ENCODE measurements around the gene DCDC1. TPM values are rescaled to one million over a fixed set of nuclear protein-coding genes. Genes with fewer than 3 reads are reported as not detected.

The DCDC1 gene
- total RNA-seq, 4 donors from 2014 or later = not detected

- H3K27ac ChIP-seq = no peak overlapping the region
- no peaks in the 10 kb centered on the region for H3K27me3 ChIP-seq
- no peaks in the 10 kb centered on the region for H3K9me3 ChIP-seq
- intact Hi-C loops (cut with DNase I) = no loop called here
- DNase-seq = no peak
- no peaks in the 10 kb centered on the region for H3K36me3 ChIP-seq
- TF ChIP-seq, protein P1, sequence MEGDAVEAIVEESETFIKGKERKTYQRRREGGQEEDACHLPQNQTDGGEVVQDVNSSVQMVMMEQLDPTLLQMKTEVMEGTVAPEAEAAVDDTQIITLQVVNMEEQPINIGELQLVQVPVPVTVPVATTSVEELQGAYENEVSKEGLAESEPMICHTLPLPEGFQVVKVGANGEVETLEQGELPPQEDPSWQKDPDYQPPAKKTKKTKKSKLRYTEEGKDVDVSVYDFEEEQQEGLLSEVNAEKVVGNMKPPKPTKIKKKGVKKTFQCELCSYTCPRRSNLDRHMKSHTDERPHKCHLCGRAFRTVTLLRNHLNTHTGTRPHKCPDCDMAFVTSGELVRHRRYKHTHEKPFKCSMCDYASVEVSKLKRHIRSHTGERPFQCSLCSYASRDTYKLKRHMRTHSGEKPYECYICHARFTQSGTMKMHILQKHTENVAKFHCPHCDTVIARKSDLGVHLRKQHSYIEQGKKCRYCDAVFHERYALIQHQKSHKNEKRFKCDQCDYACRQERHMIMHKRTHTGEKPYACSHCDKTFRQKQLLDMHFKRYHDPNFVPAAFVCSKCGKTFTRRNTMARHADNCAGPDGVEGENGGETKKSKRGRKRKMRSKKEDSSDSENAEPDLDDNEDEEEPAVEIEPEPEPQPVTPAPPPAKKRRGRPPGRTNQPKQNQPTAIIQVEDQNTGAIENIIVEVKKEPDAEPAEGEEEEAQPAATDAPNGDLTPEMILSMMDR (IDR thresholded peaks at IDR 0.05) = no peak
- TF ChIP-seq POLR2A (IDR thresholded peaks at IDR 0.05) = no peak
- H3K4me1 ChIP-seq = no peaks in the 10 kb centered on the region
- 32 to 34% methylated on average over 4 of the region's 4 CpGs for WGBS, 2 donors
- no peak overlapping the region for H3K4me3 ChIP-seq
Observed at GRCh38 chr11:31110830-31111229, 258.7 kb downstream of the DCDC1 start.

DNA sequence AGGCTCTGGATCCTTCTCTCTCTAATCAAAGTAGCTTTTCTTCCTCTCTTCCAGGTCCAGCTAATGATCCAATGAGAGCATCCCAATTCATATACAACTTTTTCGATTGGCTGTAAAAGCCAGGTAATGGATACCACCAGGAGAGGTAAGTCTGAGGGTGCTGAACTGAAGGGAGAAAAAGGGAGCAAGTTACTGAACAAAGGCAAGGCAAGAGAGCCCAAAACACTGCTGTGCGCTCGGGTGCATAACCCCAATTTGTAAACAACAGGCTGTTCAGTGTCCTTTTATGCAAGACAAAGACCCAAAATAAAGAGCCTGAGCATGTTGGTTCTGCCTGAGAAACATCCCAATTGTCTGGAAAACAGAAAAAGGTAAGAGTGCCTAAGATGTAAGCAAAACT is 260.1 kb downstream of the DCDC1 start:
- WGBS, 2 donors = 71 to 93% methylated on average over 3 of the region's 3 CpGs

DNA sequence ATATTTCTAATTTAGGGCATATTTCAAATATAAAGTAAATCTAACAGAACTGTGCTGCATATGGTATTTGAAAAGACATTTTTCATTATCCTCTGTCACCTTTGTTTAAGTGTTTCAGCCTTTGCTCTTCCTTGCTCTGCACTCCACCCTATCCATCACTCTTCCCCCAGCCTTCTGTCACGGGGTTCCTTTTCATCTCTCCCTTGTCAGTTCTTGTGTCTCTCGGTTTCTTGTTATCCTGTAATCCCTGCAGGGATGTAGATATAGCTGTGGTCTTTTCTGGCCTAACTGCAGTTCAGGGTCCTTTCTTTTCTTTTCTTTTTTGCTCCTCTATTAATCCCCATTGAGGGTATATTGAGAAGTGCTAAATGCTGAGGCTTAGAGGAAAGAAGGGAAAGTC is 261.9 kb downstream of the DCDC1 start:
- H3K27ac ChIP-seq = no peak overlapping the region
- no peaks in the 10 kb centered on the region for H3K27me3 ChIP-seq
- TF ChIP-seq, protein P1 (IDR thresholded peaks at IDR 0.05) = no peak
- TF ChIP-seq POLR2A (IDR thresholded peaks at IDR 0.05) = no peak
- intact Hi-C loops (cut with DNase I) = loop anchor here (10.0 kb wide), 1 partner anchor 1067 kb away; no protein-coding TSS in a partner anchor
- no peaks in the 10 kb centered on the region for H3K36me3 ChIP-seq
- no peak for DNase-seq
- WGBS, 2 donors = 26 to 49% methylated on average over 2 of the region's 2 CpGs
- H3K4me1 ChIP-seq = no peaks in the 10 kb centered on the region
- H3K4me3 ChIP-seq = no peak overlapping the region
- H3K9me3 ChIP-seq = no peaks in the 10 kb centered on the region

More for the DNA sequence above, 260.1 kb downstream of the DCDC1 start:
- no peak for DNase-seq
- TF ChIP-seq, protein P1 (IDR thresholded peaks at IDR 0.05) = no peak
- no peak for TF ChIP-seq POLR2A (IDR thresholded peaks at IDR 0.05)
- no peak overlapping the region for H3K4me3 ChIP-seq
- no peaks in the 10 kb centered on the region for H3K9me3 ChIP-seq
- intact Hi-C loops (cut with DNase I) = loop anchor here (10.0 kb wide), 1 partner anchor 1065 kb away; no protein-coding TSS in a partner anchor
- no peaks in the 10 kb centered on the region for H3K4me1 ChIP-seq
- no peak overlapping the region for H3K27ac ChIP-seq
- no peaks in the 10 kb centered on the region for H3K36me3 ChIP-seq
- no peaks in the 10 kb centered on the region for H3K27me3 ChIP-seq

GRCh38 chr11:31106968-31107576 is 262.5 kb downstream of the DCDC1 start:
- Histone ChIP-seq H3K4me3 (no peak overlapping the region), H3K27me3 (no peaks in the 10 kb centered on the region), H3K36me3 (no peaks in the 10 kb centered on the region), H3K9me3 (no peaks in the 10 kb centered on the region), H3K27ac (no peak overlapping the region), H3K4me1 (no peaks in the 10 kb centered on the region)
- DNase-seq = no peak
- WGBS, 2 donors = 18 to 21% methylated on average over 5 of the region's 5 CpGs
- TF ChIP-seq POLR2A (IDR thresholded peaks at IDR 0.05) = no peak
- TF ChIP-seq, protein P1 (IDR thresholded peaks at IDR 0.05) = peak; percentile 36 to 61 (median 52)
- intact Hi-C loops (cut with DNase I) = loop anchor here (10.0 kb wide), 1 partner anchor 1068 kb away; no protein-coding TSS in a partner anchor

GRCh38 chr11:31106326-31106725 is 263.2 kb downstream of the DCDC1 start:
- H3K27me3 ChIP-seq = no peaks in the 10 kb centered on the region
- H3K36me3 ChIP-seq = no peaks in the 10 kb centered on the region
- H3K9me3 ChIP-seq = no peaks in the 10 kb centered on the region
- no peak for TF ChIP-seq POLR2A (IDR thresholded peaks at IDR 0.05)
- TF ChIP-seq, protein P1 (IDR thresholded peaks at IDR 0.05) = no peak
- no peak overlapping the region for H3K4me3 ChIP-seq
- H3K27ac ChIP-seq = no peak overlapping the region
- no peaks in the 10 kb centered on the region for H3K4me1 ChIP-seq
- intact Hi-C loops (cut with DNase I) = loop anchor here (10.0 kb wide), 1 partner anchor 1068 kb away; no protein-coding TSS in a partner anchor
- WGBS, 2 donors = 41 to 48% methylated on average over 3 of the region's 3 CpGs
- no peak for DNase-seq
